Stimulated activated CD8-positive, alpha-beta memory T cell treated with anti-CD3 and anti-CD28 coated beads, Interleukin-12 subunit alpha, Interleukin-12 subunit beta, amount 100 ng/mL, for 1 hour (primary cell): Measurements from ENCODE around the gene CTSE.

Experiments used
- DNase-seq: peaks from one replicate; pipeline ENCODE4 v3.0.0-alpha.2; 2020; ENCODE audit warnings: low read depth

Gene CTSE

DNA sequence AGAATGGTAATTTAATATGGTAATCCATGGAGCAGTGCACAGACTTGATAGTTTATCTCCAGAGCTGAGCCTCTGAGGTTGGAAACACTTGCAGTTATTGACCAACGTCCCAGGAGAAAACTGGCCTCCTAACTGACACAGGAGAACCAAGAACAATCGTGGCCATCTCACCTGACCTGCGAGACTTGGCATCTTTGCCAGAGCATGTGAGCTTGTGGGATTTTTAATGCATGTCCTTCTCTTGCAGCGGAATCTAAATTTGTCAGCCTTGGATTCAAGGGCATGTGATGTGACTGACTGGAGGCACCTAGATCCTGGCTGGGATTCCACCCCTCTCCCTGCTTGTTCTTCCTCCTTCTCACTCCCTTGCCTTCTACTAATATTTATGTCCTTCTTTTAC, 52.6 kb downstream of the CTSE start:
- no peak for DNase-seq

DNA sequence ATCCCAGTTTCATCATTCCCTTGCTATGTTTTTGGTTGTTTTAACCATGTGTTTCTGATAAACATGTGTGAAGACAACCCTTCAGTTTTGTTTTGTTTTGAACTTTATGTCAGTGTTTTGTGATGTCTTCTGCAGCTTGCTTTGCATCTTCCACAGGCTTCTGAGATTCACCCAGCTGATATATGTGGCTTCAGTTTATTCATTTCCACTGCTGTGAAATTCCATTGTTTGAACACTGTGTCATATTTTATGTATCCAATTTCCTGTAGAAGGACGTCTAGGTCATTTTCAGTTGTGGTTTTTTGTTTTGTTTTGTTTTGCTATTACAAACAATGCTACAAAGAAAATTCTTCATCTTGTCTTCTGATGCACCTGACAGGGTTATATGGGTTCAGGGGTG, 53.2 kb downstream of the CTSE start:
- DNase-seq: no peak

DNA sequence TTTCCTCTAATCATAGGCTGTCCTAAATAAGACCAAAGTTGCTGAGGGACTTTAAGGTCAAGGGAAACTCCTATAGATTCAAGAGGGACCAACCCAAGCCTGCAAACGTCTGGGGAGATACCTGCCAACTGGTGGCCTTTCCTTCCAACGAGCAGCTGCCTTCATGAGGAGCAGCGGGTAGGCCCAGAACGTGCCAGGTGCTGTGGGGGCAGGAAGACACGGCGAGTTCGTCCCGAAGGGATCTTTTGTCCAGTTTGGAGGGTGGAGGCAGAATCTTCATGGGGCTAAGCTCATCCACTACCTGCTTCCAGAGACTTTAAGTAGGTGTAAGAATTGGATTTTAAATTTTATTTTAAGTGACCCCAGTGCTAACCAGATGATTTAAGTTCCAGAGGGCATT, 54.5 kb downstream of the CTSE start:
- no peak for DNase-seq

DNA sequence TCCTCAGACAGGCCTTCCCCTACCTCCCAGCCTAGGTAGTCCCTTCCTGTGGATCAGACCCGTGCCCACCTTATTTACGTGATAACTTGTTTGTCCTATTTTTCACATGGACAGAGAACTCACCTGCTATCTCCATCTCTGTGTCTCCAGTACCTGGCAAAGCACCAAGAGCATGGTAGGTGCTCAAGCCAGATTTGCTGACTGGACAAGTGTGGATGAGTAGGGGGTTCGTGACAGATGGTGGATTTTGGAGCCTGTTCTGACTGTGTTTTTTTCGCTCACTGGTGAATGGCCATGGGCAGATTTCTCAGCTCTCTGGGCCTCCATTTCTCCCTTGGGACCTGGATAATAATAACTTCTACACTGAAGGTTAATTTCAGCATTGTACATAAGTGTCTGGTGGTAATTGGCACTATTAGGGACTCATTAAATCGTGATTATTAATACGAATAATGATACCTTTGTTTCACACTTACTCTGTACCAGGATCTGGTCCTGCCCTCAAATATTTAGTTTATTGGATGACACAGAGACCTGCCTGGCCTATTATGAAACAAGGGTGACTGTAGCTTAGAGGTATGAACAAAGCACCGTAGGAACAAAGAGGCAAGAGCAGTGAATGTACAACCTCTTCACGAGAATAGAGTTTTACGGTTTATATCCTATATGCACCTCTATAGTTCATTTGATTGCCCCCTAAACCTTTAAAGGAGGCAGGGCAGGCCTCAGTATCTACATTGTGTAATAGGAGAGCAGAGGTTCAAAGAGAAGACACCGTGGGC, 56.0 kb downstream of the CTSE start:
- DNase-seq: no peak

DNA sequence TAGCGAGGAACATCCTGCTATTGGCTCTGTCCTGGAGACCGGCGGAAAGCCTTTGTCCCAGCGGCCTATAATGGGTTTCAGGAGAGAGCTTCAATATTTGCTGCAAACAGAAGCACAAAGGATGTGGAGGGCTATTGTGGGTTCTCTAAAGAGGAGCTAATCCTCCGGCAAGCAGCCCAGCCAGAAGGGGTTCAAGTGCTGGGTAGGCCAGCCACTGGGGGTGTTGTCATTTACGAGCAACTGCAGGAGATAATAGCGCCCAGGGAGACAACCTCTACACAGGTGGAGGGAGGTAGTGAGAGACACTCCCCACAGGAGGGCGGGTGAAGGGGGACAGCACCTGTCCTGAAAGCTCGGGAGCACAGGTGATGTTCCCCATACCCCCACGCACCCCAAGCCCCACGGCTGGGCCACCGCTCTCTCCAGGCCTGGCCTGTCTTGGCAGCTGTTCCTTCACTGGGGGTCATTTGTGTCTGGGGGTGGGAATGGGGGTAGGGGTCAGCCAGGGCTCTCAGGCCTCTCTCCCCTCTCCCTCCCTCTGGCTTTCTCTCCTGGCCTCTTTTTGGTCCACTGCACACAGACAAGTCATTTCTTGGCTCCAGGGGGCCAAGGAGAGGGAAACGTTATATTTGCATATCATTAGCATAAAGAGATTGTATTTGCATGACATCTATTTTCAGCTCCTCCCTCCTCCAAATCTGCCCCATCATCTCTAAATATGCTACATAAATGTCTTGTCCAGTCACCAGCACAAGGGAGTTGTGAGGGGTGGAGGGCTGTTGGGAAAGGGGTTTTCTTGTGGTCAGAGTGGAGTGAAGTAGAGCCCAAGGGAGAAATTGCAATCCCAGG, 58.4 kb downstream of the CTSE start:
- DNase-seq: no peak

DNA sequence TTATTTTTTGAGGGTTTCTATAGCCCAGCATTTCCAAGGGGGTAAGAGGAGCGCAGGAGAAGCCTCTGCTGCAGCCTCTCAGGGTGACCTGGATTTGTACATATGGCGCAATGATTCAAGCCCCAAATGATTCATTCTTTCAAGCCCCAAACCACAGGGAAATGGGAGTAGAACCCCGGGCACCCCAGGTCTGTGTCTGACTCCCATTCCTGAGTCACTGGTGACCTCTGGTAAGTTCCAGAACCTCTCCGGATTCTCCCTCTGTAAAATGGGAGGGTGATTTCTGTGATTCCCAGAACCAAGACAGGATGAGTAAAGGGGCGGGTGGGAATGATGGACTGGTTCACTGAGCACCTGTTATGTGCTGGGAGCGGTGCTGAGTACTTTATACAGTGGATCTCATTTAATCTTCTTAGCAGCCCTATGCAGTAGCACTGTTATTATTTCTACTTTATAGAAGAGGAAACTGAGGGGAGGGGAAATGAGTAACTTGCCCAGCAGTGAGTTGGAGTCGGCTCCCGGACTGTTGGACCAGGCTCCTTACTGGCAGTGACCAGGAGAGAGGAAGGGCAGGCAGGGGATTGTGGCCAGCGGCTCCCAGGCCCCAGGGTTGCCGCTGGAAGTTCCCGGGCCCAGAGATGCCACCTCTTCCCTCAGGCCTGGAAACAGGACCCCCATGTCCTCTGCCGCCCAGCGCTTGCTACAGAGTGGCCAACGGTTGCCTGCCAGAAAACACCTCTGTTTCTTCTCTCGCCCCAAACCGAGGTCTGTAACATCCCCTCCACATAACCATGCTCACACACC, 60.1 kb downstream of the CTSE start:
- no peak for DNase-seq

DNA sequence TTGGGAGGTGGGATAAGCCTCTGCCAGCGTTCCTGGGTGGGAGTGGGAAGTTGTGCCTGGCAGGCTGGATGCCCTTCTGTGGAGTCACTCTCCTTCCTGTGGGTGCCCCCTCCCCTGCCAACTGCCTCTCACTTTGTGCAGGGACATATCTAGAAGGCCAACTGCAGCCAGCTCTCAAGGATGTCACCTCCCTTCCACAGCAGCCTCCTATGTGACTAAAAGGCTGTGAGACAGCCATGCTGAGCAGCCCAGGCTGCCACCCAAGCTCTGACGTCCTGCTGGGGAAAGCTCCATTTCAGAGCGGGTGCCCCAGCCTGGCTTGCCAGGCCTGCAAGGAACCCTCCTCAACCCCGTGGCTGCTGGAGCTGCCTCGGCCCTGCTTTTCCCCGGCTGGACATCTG, 60.9 kb downstream of the CTSE start:
- no peak for DNase-seq

DNA sequence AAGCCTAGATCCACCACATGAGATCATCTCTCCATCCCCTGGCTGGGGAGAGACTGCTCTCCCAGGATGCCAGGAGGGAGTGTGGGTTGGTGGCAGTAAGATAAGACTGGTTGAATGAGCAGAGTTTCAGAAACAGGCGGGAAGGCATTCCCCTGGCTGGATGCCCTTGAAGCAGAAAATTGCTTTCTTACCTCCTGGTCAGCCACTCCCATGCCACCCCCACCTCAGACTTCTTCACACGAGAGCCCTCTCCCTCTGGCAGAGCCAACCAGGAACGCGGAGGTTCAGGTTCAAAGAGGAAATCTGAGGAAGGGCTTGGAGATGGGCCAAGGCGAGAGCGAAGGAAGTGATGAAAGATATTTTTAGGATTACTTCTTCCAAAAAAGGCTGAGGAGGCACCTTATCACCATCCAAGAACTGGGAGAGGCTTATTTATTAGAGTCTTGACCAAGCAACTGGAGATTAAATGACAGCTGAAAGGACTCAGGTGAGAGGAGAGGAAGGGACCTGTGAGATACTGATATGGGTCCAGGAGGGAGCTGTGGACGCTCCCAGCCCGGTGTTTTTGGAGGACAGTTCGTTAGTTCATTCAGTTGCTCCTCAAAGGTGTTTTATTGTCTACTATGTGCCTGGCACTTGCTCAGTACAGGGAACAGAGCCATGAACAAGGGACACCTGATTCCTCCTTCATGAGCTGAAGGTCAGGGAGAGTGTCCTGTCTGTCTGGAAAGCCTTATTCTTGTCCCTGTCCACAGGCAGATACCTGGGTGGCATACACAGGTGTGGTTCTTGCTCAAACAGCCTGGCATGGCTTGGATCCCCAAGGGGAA, 61.5 kb downstream of the CTSE start:
- DNase-seq: no peak

DNA sequence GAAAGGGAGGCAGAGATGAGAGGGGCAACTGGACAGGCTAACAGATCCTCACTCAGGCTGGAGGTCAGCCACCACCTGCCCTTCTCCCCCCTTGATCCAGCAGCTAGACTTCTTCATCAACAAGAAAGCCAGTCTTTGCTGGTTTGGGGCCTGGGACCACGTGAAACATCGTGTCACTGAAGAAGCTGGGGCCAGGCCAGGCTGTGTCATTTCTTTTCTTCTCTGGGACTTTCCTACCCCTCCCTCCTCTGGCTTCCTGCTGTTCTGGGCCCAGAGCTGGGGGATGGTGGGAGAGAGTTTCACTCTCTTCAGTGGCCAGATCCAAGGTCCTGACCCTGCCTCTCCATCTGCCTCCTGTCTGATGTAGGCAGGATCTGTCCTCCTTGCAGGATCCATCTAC, 62.3 kb downstream of the CTSE start:
- DNase-seq: no peak

DNA sequence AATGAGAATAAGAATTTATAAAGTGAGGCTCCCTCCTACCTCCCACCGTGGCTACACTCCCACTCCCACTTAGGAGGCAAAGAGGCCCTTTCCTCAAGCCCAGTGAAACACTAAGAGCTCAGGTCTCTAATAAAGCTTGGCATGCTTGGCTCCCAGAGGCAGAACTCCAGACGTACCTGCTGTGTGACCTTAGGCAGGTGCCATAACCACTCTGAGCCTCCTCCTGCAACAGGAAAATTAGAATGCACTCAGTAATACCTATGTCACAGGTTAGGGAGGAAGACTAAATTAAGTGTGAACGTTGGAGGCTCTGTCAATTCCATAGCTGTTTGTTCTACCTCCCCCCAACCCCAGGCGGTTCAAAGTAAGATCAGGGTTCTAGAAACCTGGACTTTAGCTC, 63.9 kb downstream of the CTSE start:
- no peak for DNase-seq
